ENCODE data around the gene GPRC5A.

DNA sequence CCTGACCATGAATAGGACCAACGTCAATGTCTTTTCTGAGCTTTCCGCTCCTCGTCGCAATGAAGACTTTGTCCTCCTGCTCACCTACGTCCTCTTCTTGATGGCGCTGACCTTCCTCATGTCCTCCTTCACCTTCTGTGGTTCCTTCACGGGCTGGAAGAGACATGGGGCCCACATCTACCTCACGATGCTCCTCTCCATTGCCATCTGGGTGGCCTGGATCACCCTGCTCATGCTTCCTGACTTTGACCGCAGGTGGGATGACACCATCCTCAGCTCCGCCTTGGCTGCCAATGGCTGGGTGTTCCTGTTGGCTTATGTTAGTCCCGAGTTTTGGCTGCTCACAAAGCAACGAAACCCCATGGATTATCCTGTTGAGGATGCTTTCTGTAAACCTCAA is 17.3 kb downstream of the GPRC5A start:
- TF ChIP-seq, protein P1, sequence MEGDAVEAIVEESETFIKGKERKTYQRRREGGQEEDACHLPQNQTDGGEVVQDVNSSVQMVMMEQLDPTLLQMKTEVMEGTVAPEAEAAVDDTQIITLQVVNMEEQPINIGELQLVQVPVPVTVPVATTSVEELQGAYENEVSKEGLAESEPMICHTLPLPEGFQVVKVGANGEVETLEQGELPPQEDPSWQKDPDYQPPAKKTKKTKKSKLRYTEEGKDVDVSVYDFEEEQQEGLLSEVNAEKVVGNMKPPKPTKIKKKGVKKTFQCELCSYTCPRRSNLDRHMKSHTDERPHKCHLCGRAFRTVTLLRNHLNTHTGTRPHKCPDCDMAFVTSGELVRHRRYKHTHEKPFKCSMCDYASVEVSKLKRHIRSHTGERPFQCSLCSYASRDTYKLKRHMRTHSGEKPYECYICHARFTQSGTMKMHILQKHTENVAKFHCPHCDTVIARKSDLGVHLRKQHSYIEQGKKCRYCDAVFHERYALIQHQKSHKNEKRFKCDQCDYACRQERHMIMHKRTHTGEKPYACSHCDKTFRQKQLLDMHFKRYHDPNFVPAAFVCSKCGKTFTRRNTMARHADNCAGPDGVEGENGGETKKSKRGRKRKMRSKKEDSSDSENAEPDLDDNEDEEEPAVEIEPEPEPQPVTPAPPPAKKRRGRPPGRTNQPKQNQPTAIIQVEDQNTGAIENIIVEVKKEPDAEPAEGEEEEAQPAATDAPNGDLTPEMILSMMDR (IDR thresholded peaks at IDR 0.05) = no peak
- no peak for TF ChIP-seq POLR2A (IDR thresholded peaks at IDR 0.05)
- no peak for TF ChIP-seq POLR2AphosphoS5 (IDR thresholded peaks at IDR 0.05; ENCODE audit: insufficient read depth in 1 of 2, low read depth in 1 of 2)
